Muscle layer of duodenum (tissue), 2 donors: ENCODE measurements around the gene EHBP1.

ENCODE experiments used
- H3K27ac ChIP-seq: one replicate; pipeline ENCODE4 v1.7.0; 2013; ENCODE audit warnings: mild to moderate bottlenecking, low read length
- H3K27me3 ChIP-seq: one replicate; pipeline ENCODE4 v1.7.0; 2013; ENCODE audit warnings: low read depth, mild to moderate bottlenecking, control low read depth, low read length
- H3K36me3 ChIP-seq, 2 donors: one replicate each; pipeline ENCODE4 v1.7.0; 2013; ENCODE audit warnings: low read length in 2 of 2, control low read depth in 1 of 2, mild to moderate bottlenecking in 1 of 2; ENCODE audit not compliant: insufficient read depth in 2 of 2, control insufficient read depth in 1 of 2
- H3K4me1 ChIP-seq, 2 donors: one replicate each; pipeline ENCODE4 v1.7.0; 2013; ENCODE audit warnings: low read length in 2 of 2, mild to moderate bottlenecking in 2 of 2, control low read depth in 1 of 2, moderate library complexity in 1 of 2; ENCODE audit not compliant: insufficient read depth in 2 of 2, control insufficient read depth in 1 of 2
- H3K4me3 ChIP-seq, 2 donors: one replicate each; pipeline ENCODE4 v1.7.0; 2013; ENCODE audit warnings: low read length in 2 of 2, low read depth in 1 of 2, mild to moderate bottlenecking in 1 of 2
- H3K9me3 ChIP-seq, 2 donors: one replicate each; pipeline ENCODE4 v1.7.0; 2013; ENCODE audit warnings: low read length in 2 of 2, control low read depth in 1 of 2, mild to moderate bottlenecking in 1 of 2; ENCODE audit not compliant: control insufficient read depth in 1 of 2
- donor health status: healthy.

Gene EHBP1

GRCh38 chr2:62938126-62938525 lies 232.6 kb downstream of the EHBP1 start:
- Histone ChIP-seq H3K27me3 (no peaks in the 10 kb centered on the region), H3K36me3 (no peaks in the 10 kb centered on the region), H3K4me3 (no peak overlapping the region), H3K4me1 (peaks cover 0 to 13% of the 10 kb centered on the region in 2 donors), H3K27ac (no peak overlapping the region), H3K9me3 (no peaks in the 10 kb centered on the region)

- Histone ChIP-seq H3K27ac (no peak overlapping the region), H3K36me3 (peaks cover 0 to 8% of the 10 kb centered on the region in 2 donors), H3K4me1 (peaks cover 0 to 13% of the 10 kb centered on the region in 2 donors), H3K4me3 (no peak overlapping the region), H3K9me3 (no peaks in the 10 kb centered on the region), H3K27me3 (no peaks in the 10 kb centered on the region)
These were observed 234.4 kb downstream of the EHBP1 start for GRCh38 chr2:62939735-62940491.

DNA sequence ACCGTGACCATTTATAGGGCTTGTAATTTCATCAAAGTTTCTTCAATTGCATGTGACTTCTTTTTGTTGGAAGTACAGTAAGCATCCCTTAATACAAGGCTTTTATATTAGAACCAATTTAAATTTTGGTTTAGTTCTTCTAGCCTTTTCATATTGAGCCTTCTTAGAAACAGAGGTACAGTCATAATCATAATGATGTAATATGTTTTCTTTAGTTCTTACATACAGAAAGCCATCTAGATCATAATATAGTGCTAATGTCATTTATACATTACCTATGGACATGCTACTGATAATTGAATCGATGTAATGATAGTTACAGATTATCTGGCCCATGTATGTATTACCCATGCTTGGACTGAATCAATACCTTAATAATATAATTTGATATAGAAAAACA lies 235.2 kb downstream of the EHBP1 start:
- no peak overlapping the region for H3K4me3 ChIP-seq
- H3K27me3 ChIP-seq = no peaks in the 10 kb centered on the region
- H3K36me3 ChIP-seq = peaks cover 0 to 8% of the 10 kb centered on the region in 2 donors
- H3K9me3 ChIP-seq = no peaks in the 10 kb centered on the region
- H3K4me1 ChIP-seq = peaks cover 0 to 13% of the 10 kb centered on the region in 2 donors
- no peak overlapping the region for H3K27ac ChIP-seq

DNA sequence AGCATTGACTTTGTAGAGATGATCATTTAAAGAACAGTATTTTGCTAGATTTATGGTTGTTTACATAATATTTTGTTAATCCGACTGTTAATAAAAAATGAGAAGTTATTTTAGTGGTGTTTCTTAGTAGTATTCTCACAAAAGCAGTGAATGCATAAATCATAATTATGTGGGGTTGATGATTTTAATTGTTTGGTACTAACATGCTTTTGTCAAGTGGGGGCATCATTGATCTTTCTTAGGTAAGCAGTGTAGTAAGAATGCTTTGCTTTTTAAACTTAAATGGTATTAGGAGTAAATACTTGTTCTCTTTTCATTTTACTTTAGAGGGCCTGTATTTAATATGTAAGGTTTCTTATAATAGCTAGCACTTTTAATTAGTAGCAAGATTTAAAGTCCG lies 235.9 kb downstream of the EHBP1 start:
- Histone ChIP-seq H3K4me3 (no peak overlapping the region), H3K4me1 (peaks cover 0 to 13% of the 10 kb centered on the region in 2 donors), H3K9me3 (no peaks in the 10 kb centered on the region), H3K27ac (no peak overlapping the region), H3K27me3 (no peaks in the 10 kb centered on the region), H3K36me3 (peaks cover 0 to 8% of the 10 kb centered on the region in 2 donors)

DNA sequence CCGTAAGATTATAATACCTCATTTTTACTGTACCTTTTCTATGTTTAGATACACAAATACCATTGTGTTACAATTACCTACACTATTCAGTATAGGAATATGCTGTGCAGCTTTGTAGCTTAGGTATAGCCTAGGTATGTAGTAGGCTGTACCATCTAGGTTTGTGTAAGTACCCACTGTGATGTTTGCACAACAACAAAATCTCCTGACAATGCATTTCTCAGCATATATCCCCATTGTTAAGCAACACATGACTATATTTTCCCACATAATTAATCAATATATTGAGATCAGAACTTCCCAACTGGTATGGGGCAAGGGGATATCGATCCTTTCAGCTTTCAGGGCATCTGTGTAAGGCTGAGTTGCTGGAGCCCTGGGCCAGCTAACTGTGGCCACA lies 238.8 kb downstream of the EHBP1 start:
- H3K9me3 ChIP-seq = no peaks in the 10 kb centered on the region
- no peaks in the 10 kb centered on the region for H3K4me1 ChIP-seq
- no peaks in the 10 kb centered on the region for H3K27me3 ChIP-seq
- no peak overlapping the region for H3K27ac ChIP-seq
- peaks cover 0 to 17% of the 10 kb centered on the region in 2 donors for H3K36me3 ChIP-seq
- no peak overlapping the region for H3K4me3 ChIP-seq

DNA sequence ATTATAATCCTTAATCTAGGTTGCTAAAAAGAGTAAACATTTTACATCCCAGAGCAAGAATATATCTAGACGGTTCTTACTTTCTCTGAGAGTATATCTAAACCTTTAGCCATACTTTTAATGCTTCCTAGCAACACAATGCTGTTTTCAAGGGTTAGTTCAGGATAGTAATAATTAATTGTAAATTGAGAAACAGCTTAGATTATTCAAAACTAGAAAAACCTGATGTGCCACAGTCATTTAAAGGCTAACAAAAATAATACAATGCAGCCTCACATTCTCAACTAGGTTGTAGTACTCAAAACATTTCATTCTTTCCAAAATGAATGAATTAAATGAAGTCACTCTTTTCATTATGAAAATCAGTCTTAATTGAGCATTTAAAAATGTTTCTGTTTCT lies 241.9 kb downstream of the EHBP1 start:
- no peaks in the 10 kb centered on the region for H3K4me1 ChIP-seq
- no peaks in the 10 kb centered on the region for H3K9me3 ChIP-seq
- peaks cover 0 to 24% of the 10 kb centered on the region in 2 donors for H3K36me3 ChIP-seq
- no peak overlapping the region for H3K4me3 ChIP-seq
- no peaks in the 10 kb centered on the region for H3K27me3 ChIP-seq
- no peak overlapping the region for H3K27ac ChIP-seq

DNA sequence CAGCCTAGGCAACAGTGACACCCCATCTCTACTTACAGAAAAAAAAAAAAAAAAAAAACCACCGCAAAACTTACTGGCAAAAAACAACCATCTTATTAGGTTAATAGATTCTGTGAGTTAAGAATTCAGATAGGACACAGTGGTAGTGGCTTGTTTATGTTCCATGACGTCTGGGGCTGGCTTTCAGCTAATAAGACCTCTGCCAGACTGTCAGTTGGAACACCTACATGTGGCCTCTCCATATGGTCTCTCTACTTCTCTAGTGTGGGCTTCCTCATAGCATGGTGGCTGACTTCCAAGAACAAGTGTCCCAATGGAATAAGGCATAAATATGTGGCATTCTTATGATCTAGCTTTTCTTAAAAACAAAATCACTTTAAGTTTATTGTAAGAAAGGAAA lies 251.1 kb downstream of the EHBP1 start:
- H3K4me3 ChIP-seq = no peak overlapping the region
- H3K9me3 ChIP-seq = no peaks in the 10 kb centered on the region
- H3K27ac ChIP-seq = no peak overlapping the region
- peaks cover 5 to 28% of the 10 kb centered on the region in 2 donors for H3K36me3 ChIP-seq
- no peaks in the 10 kb centered on the region for H3K4me1 ChIP-seq
- H3K27me3 ChIP-seq = no peaks in the 10 kb centered on the region

DNA sequence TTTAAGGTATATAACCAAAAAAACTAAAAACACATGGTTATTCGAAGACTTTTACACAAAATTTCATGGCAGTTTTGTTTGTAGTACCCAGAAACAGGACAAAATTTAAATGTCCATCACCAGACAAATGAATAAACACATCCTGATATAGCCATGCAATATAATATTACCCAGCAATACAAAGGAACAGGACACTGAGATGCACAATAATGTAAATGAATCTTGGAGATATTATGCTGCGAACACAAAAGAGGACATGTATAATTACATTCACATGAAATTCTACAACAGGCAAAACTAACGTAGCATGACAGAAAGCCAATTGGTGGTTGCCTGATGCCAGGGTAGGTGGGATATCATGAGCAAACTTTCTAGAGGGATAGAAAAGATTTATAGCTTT lies 252.7 kb downstream of the EHBP1 start:
- no peaks in the 10 kb centered on the region for H3K9me3 ChIP-seq
- no peaks in the 10 kb centered on the region for H3K4me1 ChIP-seq
- H3K4me3 ChIP-seq = no peak overlapping the region
- H3K36me3 ChIP-seq = peaks cover 9 to 37% of the 10 kb centered on the region in 2 donors
- H3K27ac ChIP-seq = no peak overlapping the region
- no peaks in the 10 kb centered on the region for H3K27me3 ChIP-seq

- no peak overlapping the region for H3K27ac ChIP-seq
- no peaks in the 10 kb centered on the region for H3K27me3 ChIP-seq
- H3K36me3 ChIP-seq = peaks cover 4 to 27% of the 10 kb centered on the region in 2 donors
- no peak overlapping the region for H3K4me3 ChIP-seq
- no peaks in the 10 kb centered on the region for H3K4me1 ChIP-seq
- no peaks in the 10 kb centered on the region for H3K9me3 ChIP-seq
These were observed 258.5 kb downstream of the EHBP1 start for GRCh38 chr2:62964050-62964449.

GRCh38 chr2:62964671-62965070 lies 259.2 kb downstream of the EHBP1 start:
- Histone ChIP-seq H3K36me3 (peaks cover 4 to 22% of the 10 kb centered on the region in 2 donors), H3K27ac (no peak overlapping the region), H3K27me3 (no peaks in the 10 kb centered on the region), H3K4me1 (no peaks in the 10 kb centered on the region), H3K9me3 (no peaks in the 10 kb centered on the region), H3K4me3 (no peak overlapping the region)

- Histone ChIP-seq H3K27ac (no peak overlapping the region), H3K4me1 (no peaks in the 10 kb centered on the region), H3K36me3 (peaks cover 4 to 11% of the 10 kb centered on the region in 2 donors), H3K27me3 (no peaks in the 10 kb centered on the region), H3K9me3 (no peaks in the 10 kb centered on the region), H3K4me3 (no peak overlapping the region)
These were observed 261.5 kb downstream of the EHBP1 start for GRCh38 chr2:62966991-62967390.

GRCh38 chr2:62968168-62968567 lies 262.7 kb downstream of the EHBP1 start:
- H3K4me1 ChIP-seq = no peaks in the 10 kb centered on the region
- peaks cover 0 to 6% of the 10 kb centered on the region in 2 donors for H3K36me3 ChIP-seq
- H3K27ac ChIP-seq = no peak overlapping the region
- no peaks in the 10 kb centered on the region for H3K9me3 ChIP-seq
- H3K4me3 ChIP-seq = no peak overlapping the region
- no peaks in the 10 kb centered on the region for H3K27me3 ChIP-seq
